Testis (tissue), 2 donors: Measurements from ENCODE around the gene RUBCNL.

Experiments
- POLR2A ChIP-seq: fragments of 450-650 bp; IDR thresholded peaks from one replicate; pipeline ENCODE4 v1.6.1; 2017; ENCODE audit warnings: antibody characterized with exemption, mild to moderate bottlenecking, moderate library complexity
- TF ChIP-seq, protein P1 (sequence below), 3 experiments: fragments of 450-650 bp in 2 of 3; fragments of 200-600 bp in 1 of 3; sonication (generic) in 1 of 3; IDR thresholded peaks; one replicate each; pipeline ENCODE4 v1.5.1; 2016 to 2019; ENCODE audit warnings: antibody characterized with exemption in 3 of 3, mild to moderate bottlenecking in 2 of 3, moderate library complexity in 1 of 3

DNA sequence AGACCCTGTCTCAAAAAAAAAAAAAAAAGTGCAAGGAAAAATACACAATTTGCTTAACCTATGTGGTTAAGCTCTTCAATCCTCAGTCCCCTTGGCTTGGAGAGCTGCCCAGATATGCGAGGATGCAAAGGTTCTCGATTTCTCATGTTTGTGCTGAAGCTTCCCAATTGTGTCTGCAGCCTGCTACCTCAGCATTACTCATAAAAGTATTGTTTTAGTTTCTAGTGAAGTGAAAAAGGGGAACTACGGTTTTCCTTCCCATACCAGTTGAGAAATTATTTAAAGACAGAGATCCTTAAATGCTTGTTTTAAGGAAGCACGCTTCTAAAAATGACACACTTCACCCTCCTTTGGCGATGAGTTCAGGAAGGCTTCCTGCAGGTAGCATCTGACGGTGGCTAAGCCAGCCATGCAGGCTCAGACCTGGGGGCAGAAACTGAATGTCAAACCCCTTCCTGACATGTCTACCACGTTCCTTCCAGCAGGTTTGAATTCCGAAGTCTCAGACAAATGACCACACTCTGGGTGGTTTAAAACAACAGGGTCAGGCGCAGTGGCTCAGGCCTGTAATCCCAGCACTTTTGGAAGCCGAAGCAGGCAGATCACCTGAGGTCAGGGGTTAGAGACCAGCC lies 47.9 kb downstream of the RUBCNL start:
- TF ChIP-seq, protein P1, sequence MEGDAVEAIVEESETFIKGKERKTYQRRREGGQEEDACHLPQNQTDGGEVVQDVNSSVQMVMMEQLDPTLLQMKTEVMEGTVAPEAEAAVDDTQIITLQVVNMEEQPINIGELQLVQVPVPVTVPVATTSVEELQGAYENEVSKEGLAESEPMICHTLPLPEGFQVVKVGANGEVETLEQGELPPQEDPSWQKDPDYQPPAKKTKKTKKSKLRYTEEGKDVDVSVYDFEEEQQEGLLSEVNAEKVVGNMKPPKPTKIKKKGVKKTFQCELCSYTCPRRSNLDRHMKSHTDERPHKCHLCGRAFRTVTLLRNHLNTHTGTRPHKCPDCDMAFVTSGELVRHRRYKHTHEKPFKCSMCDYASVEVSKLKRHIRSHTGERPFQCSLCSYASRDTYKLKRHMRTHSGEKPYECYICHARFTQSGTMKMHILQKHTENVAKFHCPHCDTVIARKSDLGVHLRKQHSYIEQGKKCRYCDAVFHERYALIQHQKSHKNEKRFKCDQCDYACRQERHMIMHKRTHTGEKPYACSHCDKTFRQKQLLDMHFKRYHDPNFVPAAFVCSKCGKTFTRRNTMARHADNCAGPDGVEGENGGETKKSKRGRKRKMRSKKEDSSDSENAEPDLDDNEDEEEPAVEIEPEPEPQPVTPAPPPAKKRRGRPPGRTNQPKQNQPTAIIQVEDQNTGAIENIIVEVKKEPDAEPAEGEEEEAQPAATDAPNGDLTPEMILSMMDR (IDR thresholded peaks at IDR 0.05) = no peak
- TF ChIP-seq POLR2A = no peak
